ENCODE data around the gene SEMA4A. TPM values are rescaled to one million over a fixed set of nuclear protein-coding genes. Genes with fewer than 3 reads are reported as not detected.
A peak's percentile ranks its signal among the peaks of the same experiment; 100 is the strongest.
"Not testable (repeated sequence)": the region's sequence is repeated elsewhere in the genome, so short reads cannot be mapped to it uniquely, and the experiment has no call there.

The SEMA4A gene
- total and polyA plus RNA-seq, 7 donors = 0.77 to 3.4 (median 1.8) TPM

DNA sequence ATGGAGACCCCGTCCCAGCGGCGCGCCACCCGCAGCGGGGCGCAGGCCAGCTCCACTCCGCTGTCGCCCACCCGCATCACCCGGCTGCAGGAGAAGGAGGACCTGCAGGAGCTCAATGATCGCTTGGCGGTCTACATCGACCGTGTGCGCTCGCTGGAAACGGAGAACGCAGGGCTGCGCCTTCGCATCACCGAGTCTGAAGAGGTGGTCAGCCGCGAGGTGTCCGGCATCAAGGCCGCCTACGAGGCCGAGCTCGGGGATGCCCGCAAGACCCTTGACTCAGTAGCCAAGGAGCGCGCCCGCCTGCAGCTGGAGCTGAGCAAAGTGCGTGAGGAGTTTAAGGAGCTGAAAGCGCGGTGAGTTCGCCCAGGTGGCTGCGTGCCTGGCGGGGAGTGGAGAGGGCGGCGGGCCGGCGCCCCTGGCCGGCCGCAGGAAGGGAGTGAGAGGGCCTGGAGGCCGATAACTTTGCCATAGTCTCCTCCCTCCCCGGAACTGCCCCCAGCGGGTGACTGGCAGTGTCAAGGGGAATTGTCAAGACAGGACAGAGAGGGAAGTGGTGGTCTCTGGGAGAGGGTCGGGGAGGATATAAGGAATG, 38.4 kb upstream of the SEMA4A start:
- H3K4me1 ChIP-seq = peaks cover 54% of the 10 kb centered on the region
- H3K36me3 ChIP-seq (ENCODE audit: insufficient read depth in 1 of 2, low read depth in 1 of 2) = no peaks in the 10 kb centered on the region
- TF ChIP-seq, protein P1, sequence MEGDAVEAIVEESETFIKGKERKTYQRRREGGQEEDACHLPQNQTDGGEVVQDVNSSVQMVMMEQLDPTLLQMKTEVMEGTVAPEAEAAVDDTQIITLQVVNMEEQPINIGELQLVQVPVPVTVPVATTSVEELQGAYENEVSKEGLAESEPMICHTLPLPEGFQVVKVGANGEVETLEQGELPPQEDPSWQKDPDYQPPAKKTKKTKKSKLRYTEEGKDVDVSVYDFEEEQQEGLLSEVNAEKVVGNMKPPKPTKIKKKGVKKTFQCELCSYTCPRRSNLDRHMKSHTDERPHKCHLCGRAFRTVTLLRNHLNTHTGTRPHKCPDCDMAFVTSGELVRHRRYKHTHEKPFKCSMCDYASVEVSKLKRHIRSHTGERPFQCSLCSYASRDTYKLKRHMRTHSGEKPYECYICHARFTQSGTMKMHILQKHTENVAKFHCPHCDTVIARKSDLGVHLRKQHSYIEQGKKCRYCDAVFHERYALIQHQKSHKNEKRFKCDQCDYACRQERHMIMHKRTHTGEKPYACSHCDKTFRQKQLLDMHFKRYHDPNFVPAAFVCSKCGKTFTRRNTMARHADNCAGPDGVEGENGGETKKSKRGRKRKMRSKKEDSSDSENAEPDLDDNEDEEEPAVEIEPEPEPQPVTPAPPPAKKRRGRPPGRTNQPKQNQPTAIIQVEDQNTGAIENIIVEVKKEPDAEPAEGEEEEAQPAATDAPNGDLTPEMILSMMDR (IDR thresholded peaks at IDR 0.05) = no peak
- H3K27me3 ChIP-seq (ENCODE audit: insufficient read depth in 3 of 3, low read length in 2 of 3) = no peaks in the 10 kb centered on the region
- peak; percentile 56 to 72 for DNase-seq
- peak overlapping the region; percentile 99 for H3K27ac ChIP-seq
- ATAC-seq = peak; percentile 15 to 44 (median 36)
- H3K4me3 ChIP-seq = peak overlapping the region; percentile 99
- 0 to 1% (median 0%) methylated on average over 38 to 49 of the region's 49 CpGs for WGBS, 3 donors
- no peaks in the 10 kb centered on the region for H3K9me3 ChIP-seq
- intact Hi-C loops (cut with DNase I) = no loop called here

DNA sequence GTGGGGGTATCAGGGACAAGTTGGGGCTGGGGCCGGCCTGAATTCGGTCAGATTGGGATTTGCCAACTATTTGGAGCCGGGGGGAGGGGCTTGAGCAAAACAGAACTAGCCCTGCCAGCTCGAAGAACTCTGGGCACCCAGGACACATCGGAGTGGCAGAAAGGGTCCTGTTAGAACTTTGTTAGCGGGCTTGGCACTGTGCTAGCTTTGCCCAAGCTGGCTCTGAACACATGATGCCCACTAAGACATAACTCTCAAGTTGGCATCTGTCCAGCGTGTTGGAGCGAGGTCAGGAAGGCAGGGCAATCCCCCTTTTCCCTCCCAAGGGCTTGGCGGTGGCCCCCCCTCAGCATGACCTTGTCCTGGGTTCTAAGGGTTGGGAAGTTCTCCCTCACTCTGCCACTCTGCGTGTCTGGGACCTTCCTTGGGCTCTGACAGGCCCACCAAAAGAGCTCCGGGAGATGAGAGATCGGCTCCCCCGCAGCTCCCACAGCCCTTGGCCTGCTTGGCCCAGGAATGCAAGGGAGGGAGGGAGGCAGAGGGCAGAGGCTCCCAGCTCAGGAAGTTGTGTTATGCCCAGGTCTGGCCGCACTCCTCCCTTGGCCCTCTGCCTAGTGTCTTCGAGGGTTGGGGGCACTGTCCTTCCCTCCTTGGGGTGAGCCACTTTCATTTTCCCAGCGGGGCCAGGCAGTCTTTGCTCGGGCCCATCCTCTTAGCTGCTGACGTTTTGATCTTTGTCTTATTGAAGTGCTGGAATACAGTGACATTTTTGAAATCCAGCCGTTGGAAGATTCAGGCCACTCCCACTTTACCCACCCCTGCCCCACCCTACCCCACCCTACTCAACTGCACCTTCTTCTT, 37.6 kb upstream of the SEMA4A start:
- Histone ChIP-seq H3K27ac (peak overlapping the region; percentile 99), H3K4me3 (peak overlapping the region; percentile 99), H3K9me3 (no peaks in the 10 kb centered on the region), H3K27me3 (ENCODE audit: insufficient read depth in 3 of 3, low read length in 2 of 3) (no peaks in the 10 kb centered on the region), H3K4me1 (peaks cover 61% of the 10 kb centered on the region), H3K36me3 (ENCODE audit: insufficient read depth in 1 of 2, low read depth in 1 of 2) (no peaks in the 10 kb centered on the region)
- intact Hi-C loops (cut with DNase I) = no loop called here
- ATAC-seq (peak; percentile 32 to 55 (median 46)), DNase-seq (peak; percentile 75 to 88)
- TF ChIP-seq, protein P1 (IDR thresholded peaks at IDR 0.05) = no peak
- WGBS, 3 donors = 0 to 1% (median 1%) methylated on average over 19 of the region's 19 CpGs

DNA sequence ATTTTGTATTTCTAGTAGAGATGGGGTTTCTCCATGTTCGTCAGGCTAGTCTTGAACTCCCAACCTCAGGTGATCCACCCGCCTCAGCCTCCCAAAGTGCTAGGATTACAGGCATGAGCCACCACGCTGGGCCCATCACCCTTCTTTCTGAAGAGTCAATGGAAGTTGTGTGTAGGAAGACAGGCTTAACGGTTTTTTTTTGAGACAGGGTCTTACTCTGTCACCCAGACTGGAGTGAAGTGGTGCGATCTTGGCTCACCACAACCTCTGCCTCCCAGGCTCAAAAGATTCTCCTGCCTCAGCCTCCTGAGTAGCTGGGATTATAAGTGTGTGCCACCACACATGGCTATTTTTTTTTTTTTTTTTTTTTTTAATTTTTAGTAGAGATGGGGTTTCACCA, 36.7 kb upstream of the SEMA4A start:
- DNase-seq; H3K9me3 ChIP-seq; intact Hi-C loops (cut with DNase I); H3K36me3 ChIP-seq (ENCODE audit: insufficient read depth in 1 of 2, low read depth in 1 of 2); ATAC-seq; H3K27me3 ChIP-seq (ENCODE audit: insufficient read depth in 3 of 3, low read length in 2 of 3): not testable (repeated sequence)
- Histone ChIP-seq H3K4me3 (peak overlapping the region; percentile 99), H3K4me1 (peaks cover 69% of the 10 kb centered on the region), H3K27ac (peak overlapping the region; percentile 99)
- 26 to 43% (median 35%) methylated on average over 5 of the region's 5 CpGs for WGBS, 3 donors

DNA sequence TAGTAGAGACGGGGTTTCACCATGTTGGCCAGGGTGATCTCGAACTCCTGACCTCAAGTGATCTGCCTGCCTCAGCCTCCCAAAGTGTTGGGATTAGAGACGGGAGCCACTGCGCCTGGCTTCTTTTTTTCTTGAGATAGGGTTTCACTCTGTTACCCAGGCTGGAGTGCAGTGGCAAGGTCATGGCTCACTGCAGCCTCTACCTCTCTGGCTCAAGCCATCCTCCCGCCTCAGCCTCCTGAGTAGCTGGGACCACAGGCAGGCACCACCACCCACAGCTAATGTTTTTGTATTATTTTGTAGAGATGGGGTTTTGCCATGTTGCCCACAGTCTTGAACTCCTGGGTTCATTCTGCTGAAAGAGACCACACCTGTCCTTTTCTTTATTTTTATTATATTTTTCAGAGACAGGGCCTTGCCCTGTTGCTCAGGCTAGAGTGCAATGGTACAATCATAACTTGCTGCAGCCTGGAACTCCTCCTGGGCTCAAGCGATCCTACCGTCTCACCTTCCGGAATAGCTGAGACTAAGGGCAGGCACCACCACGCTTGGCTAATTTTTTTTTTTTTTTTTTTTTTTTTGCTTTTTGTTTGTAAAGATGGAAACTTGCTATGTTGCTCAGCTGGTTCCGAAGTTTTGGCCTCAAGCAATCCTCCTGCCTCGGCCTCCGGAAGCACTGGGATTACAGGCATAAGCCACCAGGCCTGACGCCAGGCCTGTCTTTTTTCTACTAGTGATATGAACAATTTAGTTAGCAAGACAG, 35.8 kb upstream of the SEMA4A start:
- intact Hi-C loops (cut with DNase I) = no loop called here
- no peaks in the 10 kb centered on the region for H3K36me3 ChIP-seq (ENCODE audit: insufficient read depth in 1 of 2, low read depth in 1 of 2)
- H3K4me1 ChIP-seq = peaks cover 72% of the 10 kb centered on the region
- H3K27ac ChIP-seq = peak overlapping the region; percentile 99
- DNase-seq (no peak), ATAC-seq (no peak)
- TF ChIP-seq, protein P1 (IDR thresholded peaks at IDR 0.05) = no peak
- H3K4me3 ChIP-seq = peak overlapping the region; percentile 99
- WGBS, 3 donors = 25 to 41% (median 28%) methylated on average over 13 of the region's 13 CpGs
- no peaks in the 10 kb centered on the region for H3K9me3 ChIP-seq
- no peaks in the 10 kb centered on the region for H3K27me3 ChIP-seq (ENCODE audit: insufficient read depth in 3 of 3, low read length in 2 of 3)
